ENCODE data around the gene DPF1. TPM values are rescaled to one million over a fixed set of nuclear protein-coding genes. Genes with fewer than 3 reads are reported as not detected.

Gene DPF1
- total RNA-seq, 2 donors from 2014 or later = not detected

DNA sequence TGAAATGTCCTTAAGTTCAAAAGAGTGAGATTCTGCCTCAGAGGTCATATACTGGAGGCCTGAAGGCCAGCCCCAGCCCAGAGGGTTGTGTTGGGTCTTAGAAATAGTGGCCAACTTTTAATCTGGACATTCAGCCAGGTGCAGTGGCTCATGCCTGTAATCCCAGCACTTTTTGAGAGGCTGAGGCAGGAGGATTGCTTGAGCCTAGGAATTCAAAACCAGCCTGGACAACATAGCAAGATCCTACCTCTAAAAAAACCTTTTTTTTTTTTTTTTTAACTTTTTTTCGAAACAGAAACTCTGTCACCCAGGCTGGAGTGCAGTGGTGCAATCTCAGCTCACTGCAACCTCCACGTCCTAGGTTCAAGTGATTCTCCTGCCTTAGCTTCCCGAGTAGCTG lies 15.5 kb downstream of the DPF1 start:
- DNase-seq (ENCODE audit: low spot score) = no peak
- no peaks in the 10 kb centered on the region for H3K9me3 ChIP-seq
- H3K4me1 ChIP-seq = peaks cover 0 to 27% of the 10 kb centered on the region in 2 donors
- peaks cover 12% of the 10 kb centered on the region for H3K36me3 ChIP-seq
- no peak overlapping the region for H3K4me3 ChIP-seq
- H3K27me3 ChIP-seq = peaks cover 0 to 10% of the 10 kb centered on the region in 2 donors
- H3K27ac ChIP-seq = no peak overlapping the region
- TF ChIP-seq, protein P1, sequence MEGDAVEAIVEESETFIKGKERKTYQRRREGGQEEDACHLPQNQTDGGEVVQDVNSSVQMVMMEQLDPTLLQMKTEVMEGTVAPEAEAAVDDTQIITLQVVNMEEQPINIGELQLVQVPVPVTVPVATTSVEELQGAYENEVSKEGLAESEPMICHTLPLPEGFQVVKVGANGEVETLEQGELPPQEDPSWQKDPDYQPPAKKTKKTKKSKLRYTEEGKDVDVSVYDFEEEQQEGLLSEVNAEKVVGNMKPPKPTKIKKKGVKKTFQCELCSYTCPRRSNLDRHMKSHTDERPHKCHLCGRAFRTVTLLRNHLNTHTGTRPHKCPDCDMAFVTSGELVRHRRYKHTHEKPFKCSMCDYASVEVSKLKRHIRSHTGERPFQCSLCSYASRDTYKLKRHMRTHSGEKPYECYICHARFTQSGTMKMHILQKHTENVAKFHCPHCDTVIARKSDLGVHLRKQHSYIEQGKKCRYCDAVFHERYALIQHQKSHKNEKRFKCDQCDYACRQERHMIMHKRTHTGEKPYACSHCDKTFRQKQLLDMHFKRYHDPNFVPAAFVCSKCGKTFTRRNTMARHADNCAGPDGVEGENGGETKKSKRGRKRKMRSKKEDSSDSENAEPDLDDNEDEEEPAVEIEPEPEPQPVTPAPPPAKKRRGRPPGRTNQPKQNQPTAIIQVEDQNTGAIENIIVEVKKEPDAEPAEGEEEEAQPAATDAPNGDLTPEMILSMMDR (IDR thresholded peaks at IDR 0.05) = no peak

DNA sequence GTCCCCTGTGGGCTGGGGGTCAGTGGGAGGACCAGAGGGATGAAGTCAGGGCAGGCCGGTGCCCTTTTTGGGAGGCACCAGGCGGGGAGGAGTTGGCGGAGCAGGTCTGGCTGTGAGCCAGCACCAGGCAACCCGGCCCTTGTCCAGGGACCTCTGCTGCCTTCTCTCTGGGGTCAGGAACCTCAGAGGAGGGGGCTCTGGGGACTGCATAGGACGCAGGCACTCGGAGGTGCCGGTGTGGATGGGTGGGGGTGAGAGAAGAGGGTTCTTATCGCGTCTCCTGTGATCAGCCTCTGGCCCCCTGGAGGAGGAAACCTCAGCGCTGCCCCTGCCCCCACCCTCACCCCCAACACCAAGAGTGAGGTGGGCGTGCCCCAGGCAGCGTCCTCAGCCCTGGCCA lies 16.5 kb downstream of the DPF1 start:
- H3K9me3 ChIP-seq = no peaks in the 10 kb centered on the region
- DNase-seq (ENCODE audit: low spot score) = no peak
- H3K27me3 ChIP-seq = peaks cover 0 to 10% of the 10 kb centered on the region in 2 donors
- TF ChIP-seq, protein P1 (IDR thresholded peaks at IDR 0.05) = no peak
- peaks cover 0 to 27% of the 10 kb centered on the region in 2 donors for H3K4me1 ChIP-seq
- no peak overlapping the region for H3K4me3 ChIP-seq
- H3K27ac ChIP-seq = no peak overlapping the region
- H3K36me3 ChIP-seq = peaks cover 14% of the 10 kb centered on the region

DNA sequence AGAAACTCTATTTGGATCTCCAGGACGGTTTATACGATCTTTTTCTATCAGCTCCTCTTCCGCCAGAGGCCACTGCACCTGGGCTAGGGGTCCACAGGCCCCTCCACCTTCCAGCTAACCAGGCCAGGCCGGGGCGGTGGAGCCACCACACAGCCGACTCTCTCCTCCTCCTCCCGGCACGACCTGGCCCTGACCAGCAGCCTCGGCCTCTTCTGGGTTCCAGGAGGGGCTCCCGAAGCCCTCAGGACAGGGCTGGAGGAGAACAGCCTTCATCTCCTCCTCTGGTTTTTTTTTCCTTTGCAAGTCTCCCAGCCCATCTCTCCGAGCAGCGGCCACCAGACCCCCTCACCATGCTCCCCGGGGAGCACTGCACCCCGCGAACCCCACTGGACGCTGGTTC lies 17.1 kb downstream of the DPF1 start:
- Histone ChIP-seq H3K27ac (no peak overlapping the region), H3K36me3 (peaks cover 20% of the 10 kb centered on the region), H3K27me3 (peaks cover 0 to 9% of the 10 kb centered on the region in 2 donors), H3K4me1 (peaks cover 0 to 27% of the 10 kb centered on the region in 2 donors), H3K9me3 (no peaks in the 10 kb centered on the region), H3K4me3 (no peak overlapping the region)
- DNase-seq (ENCODE audit: low spot score) = no peak
- TF ChIP-seq, protein P1 (IDR thresholded peaks at IDR 0.05) = no peak

DNA sequence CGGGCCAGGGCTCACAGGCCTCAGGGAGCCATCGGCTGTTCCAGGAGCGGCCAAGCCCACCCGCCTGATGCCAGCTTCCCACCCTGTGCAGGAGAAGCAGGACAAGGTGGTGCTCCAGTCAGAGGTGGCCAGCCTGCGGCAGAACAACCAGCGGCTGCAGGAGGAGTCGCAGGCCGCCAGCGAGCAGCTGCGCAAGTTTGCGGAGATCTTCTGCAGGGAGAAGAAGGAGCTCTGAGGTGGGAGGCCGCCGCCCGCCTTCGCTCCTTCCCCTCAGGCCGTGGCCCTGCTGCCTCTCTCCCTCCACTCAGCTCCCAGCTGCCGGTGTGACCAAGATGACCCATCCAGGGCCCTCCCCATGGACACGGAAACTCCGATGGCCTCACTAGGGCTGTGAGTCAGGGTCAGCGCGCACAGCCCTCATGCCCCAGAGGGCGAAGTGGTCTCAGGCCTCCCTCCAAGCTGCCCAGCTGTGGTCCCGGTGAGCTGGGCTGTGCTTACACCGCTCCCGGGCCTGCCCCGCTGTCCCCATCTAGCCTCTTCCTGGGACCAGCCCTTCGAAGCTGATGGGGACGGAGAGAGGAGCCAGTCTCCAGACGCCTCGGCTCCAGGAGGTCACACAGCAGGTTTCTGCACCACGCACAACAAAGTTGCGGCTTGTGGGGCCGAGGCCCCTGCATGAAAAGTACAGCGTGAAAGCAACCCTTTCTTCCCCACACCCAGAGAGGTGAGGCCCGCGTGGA lies 17.8 kb downstream of the DPF1 start:
- TF ChIP-seq, protein P1 (IDR thresholded peaks at IDR 0.05) = no peak
- no peak overlapping the region for H3K4me3 ChIP-seq
- no peak for DNase-seq (ENCODE audit: low spot score)
- H3K27me3 ChIP-seq = peaks cover 0 to 2% of the 10 kb centered on the region in 2 donors
- peaks cover 0 to 24% of the 10 kb centered on the region in 2 donors for H3K4me1 ChIP-seq
- H3K27ac ChIP-seq = no peak overlapping the region
- peaks cover 27% of the 10 kb centered on the region for H3K36me3 ChIP-seq
- no peaks in the 10 kb centered on the region for H3K9me3 ChIP-seq

DNA sequence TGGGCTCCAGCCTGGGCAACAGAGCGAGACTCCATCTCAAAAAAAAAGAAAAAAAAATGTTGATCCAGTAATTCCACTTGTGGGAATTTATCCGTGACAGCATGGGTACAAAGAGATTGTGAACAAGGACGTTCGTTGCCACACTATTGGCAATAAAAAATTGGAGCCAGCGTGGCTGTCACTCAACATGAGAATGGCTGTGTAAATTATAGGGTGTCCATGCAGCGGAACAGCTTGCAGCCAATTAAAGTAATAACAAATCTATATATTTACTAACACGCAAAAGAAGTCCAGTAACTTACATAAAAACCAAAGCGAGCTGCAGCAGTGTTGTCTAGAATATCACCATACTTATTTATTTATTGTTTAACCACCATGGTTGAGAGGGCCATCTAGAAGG lies 19.3 kb downstream of the DPF1 start:
- TF ChIP-seq, protein P1 (IDR thresholded peaks at IDR 0.05) = no peak
- no peak for DNase-seq (ENCODE audit: low spot score)
- peaks cover 0 to 10% of the 10 kb centered on the region in 2 donors for H3K4me1 ChIP-seq
- no peak overlapping the region for H3K27ac ChIP-seq
- no peaks in the 10 kb centered on the region for H3K9me3 ChIP-seq
- H3K4me3 ChIP-seq = no peak overlapping the region
- no peaks in the 10 kb centered on the region for H3K27me3 ChIP-seq
- H3K36me3 ChIP-seq = peaks cover 27% of the 10 kb centered on the region

DNA sequence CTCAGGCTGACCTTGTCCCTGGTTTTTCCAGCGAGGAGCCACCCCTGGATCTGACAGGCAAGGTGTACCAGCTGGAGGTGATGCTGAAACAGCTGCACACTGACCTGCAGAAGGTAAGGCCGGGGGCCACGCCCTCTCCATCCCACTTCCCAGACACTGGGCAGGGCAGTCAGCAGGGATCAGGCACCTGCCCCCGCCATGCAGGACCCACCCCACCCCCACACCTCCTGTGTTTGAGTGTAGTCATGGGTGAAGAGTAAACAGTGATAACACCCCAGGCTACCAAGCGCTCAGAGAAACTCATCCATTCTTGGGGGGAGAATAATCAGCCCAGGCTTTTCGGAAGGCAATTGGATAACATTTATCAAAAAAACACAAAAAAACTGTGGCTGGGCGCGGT lies 19.9 kb downstream of the DPF1 start:
- Histone ChIP-seq H3K27ac (no peak overlapping the region), H3K27me3 (no peaks in the 10 kb centered on the region), H3K9me3 (no peaks in the 10 kb centered on the region), H3K36me3 (peaks cover 27% of the 10 kb centered on the region), H3K4me1 (peaks cover 0 to 4% of the 10 kb centered on the region in 2 donors), H3K4me3 (no peak overlapping the region)
- DNase-seq (ENCODE audit: low spot score) = no peak
- TF ChIP-seq, protein P1 (IDR thresholded peaks at IDR 0.05) = no peak
